ENCODE results near the gene WNT8A.
"Not testable (repeated sequence)": the region's sequence is repeated elsewhere in the genome, so short reads cannot be mapped to it uniquely, and the experiment has no call there.

Gene WNT8A

GRCh38 chr5:138068742-138069600 lies 14.9 kb upstream of the WNT8A start:
- Histone ChIP-seq H4K20me1 (ENCODE audit: insufficient read depth, low read length) (no peaks in the 10 kb centered on the region), H3K4me3 (ENCODE audit: low read depth in 1 of 2, low read length in 2 of 2) (no peak overlapping the region), H3K27ac (ENCODE audit: low read length) (no peak overlapping the region), H3K4me2 (ENCODE audit: insufficient read depth, low read length) (no peak overlapping the region), H2AFZ (ENCODE audit: low read depth, low read length) (peak overlapping the region; percentile 15; the same call in 1 of the 2 replicates), H3K9ac (ENCODE audit: low read depth, low read length) (no peak overlapping the region), H3K27me3 (ENCODE audit: insufficient read depth, low read length, poor library complexity) (no peaks in the 10 kb centered on the region), H3K79me2 (ENCODE audit: insufficient read depth, low read length) (no peaks in the 10 kb centered on the region), H3K36me3 (ENCODE audit: insufficient read depth, low read length) (no peaks in the 10 kb centered on the region), H3K9me3 (ENCODE audit: insufficient read depth, low read length, severe bottlenecking) (no peaks in the 10 kb centered on the region), H3K4me1 (ENCODE audit: insufficient read depth, low read length) (no peaks in the 10 kb centered on the region)
- DNase-seq, result peak; percentile 72
- ATAC-seq (ENCODE audit: insufficient read depth, low read depth), result peak; percentile 91
- peak; percentile 91 for TF ChIP-seq CTCF (IDR thresholded peaks at IDR 0.05; ENCODE audit: borderline replicate concordance, extremely low read depth, low read length, poor library complexity, severe bottlenecking)
- TF ChIP-seq EZH2 (IDR thresholded peaks at IDR 0.05; ENCODE audit: borderline replicate concordance, low read depth, low read length, severe bottlenecking), result no peak

- DNase-seq; H3K36me3 ChIP-seq (ENCODE audit: insufficient read depth, low read length); H3K9me3 ChIP-seq (ENCODE audit: insufficient read depth, low read length, severe bottlenecking); H3K27me3 ChIP-seq (ENCODE audit: insufficient read depth, low read length, poor library complexity); H4K20me1 ChIP-seq (ENCODE audit: insufficient read depth, low read length); H3K4me2 ChIP-seq (ENCODE audit: insufficient read depth, low read length); ATAC-seq (ENCODE audit: insufficient read depth, low read depth); H3K4me3 ChIP-seq (ENCODE audit: low read depth in 1 of 2, low read length in 2 of 2); H3K79me2 ChIP-seq (ENCODE audit: insufficient read depth, low read length); H2AFZ ChIP-seq (ENCODE audit: low read depth, low read length); H3K4me1 ChIP-seq (ENCODE audit: insufficient read depth, low read length); H3K9ac ChIP-seq (ENCODE audit: low read depth, low read length); H3K27ac ChIP-seq (ENCODE audit: low read length): not testable (repeated sequence)
Measured at GRCh38 chr5:138070026-138070425, 13.8 kb upstream of the WNT8A start.

GRCh38 chr5:138077064-138077696 lies 6.7 kb upstream of the WNT8A start:
- H3K4me2 ChIP-seq (ENCODE audit: insufficient read depth, low read length), result no peak overlapping the region
- peak; percentile 94 for TF ChIP-seq CTCF (IDR thresholded peaks at IDR 0.05; ENCODE audit: borderline replicate concordance, extremely low read depth, low read length, poor library complexity, severe bottlenecking)
- TF ChIP-seq EZH2 (IDR thresholded peaks at IDR 0.05; ENCODE audit: borderline replicate concordance, low read depth, low read length, severe bottlenecking), result no peak

More at GRCh38 chr5:138077064-138077696, 6.7 kb upstream of the WNT8A start:
- Histone ChIP-seq H3K36me3 (ENCODE audit: insufficient read depth, low read length) (no peaks in the 10 kb centered on the region), H4K20me1 (ENCODE audit: insufficient read depth, low read length) (no peaks in the 10 kb centered on the region), H3K27me3 (ENCODE audit: insufficient read depth, low read length, poor library complexity) (no peaks in the 10 kb centered on the region), H2AFZ (ENCODE audit: low read depth, low read length) (0 out of 2 replicates have a peak overlapping the region, but pooled peaks have one; percentile 32), H3K9ac (ENCODE audit: low read depth, low read length) (no peak overlapping the region), H3K4me1 (ENCODE audit: insufficient read depth, low read length) (peaks cover 24% of the 10 kb centered on the region), H3K27ac (ENCODE audit: low read length) (no peak overlapping the region), H3K4me3 (ENCODE audit: low read depth in 1 of 2, low read length in 2 of 2) (no peak overlapping the region), H3K79me2 (ENCODE audit: insufficient read depth, low read length) (no peaks in the 10 kb centered on the region), H3K9me3 (ENCODE audit: insufficient read depth, low read length, severe bottlenecking) (no peaks in the 10 kb centered on the region)
- DNase-seq (peak; percentile 69), ATAC-seq (ENCODE audit: insufficient read depth, low read depth) (peak; percentile 30; the same call in 1 of the 3 replicates)
